Daoy (cell line): ENCODE results near the gene LYPLAL1. TPM values are rescaled to one million over a fixed set of nuclear protein-coding genes. Genes with fewer than 3 reads are reported as not detected.
"Not testable (repeated sequence)": the region's sequence is repeated elsewhere in the genome, so short reads cannot be mapped to it uniquely, and the experiment has no call there.

ENCODE experiments used
- DNase-seq: peaks from one replicate; pipeline ENCODE4 v3.0.0-alpha.2; 2015; ENCODE audit warnings: low read depth
- total RNA-seq: library from RNA; depleted of rRNA; stranded (reverse); fragments of >200 nt; shearing (Covaris generic); gene quantifications from 2 replicates; pipeline ENCODE4 v1.2.3, GENCODE V29; 2014

The LYPLAL1 gene
- total RNA-seq, 1 experiment from 2014 or later: 16.2 TPM

DNA sequence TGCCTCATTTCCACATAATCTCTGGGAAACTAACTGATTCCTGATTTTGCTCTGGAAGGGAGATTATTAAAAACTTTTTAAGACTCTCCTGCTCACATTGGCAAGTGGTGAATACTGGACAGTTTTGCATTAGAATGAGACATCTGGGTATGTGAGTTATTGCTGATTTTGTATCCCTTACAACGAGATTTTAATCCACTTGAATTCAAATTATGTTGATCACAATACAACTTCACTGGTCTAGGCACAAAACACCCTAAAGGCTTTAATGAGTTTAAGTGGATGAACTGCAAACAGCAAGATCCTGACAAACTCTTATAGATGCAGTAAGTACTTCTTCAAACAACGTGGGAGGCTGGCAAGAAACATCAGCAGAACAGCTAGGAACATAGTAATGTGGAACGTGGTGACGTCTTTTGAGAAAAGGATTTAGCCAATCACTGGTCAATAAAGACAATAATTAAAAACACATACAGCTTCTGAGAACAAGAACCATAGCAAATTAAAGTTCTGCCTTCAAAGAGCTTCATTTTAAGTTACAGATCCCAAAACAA lies 10.2 kb upstream of the LYPLAL1 start:
- no peak for DNase-seq

DNA sequence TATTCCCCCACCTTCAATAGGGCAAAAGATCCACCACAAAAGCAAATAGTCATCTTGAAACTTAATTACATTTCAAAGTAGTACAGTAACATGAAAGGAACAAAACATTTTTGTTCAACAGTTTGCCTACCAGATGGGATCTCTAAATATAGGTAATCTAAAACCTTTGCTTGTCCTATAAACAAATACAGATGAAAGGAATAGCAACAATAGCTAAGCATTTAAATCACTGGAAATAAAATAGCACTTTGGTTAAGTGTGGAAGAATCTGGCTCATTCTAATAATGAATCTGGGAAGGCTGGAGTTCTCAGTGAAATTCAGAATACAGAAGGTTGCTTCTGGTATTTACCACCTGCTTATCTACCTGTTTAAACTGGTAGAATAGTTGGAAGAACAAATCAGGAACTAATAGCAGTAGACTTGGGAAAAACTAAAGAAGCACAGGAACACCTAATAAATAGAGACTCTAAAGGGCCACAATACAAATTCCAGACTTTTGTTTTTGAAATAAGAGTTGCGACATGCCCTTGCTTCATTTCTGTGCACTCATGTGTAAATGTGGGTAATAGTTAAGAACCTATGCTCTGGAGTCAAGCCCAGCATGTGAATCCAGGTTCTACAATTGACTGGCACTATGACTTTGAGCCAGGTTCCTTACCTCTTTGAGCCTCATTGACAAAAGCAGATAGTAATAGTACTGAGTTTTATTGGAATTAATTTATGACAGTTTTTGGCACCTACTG lies 2.3 kb upstream of the LYPLAL1 start:
- no peak for DNase-seq

DNA sequence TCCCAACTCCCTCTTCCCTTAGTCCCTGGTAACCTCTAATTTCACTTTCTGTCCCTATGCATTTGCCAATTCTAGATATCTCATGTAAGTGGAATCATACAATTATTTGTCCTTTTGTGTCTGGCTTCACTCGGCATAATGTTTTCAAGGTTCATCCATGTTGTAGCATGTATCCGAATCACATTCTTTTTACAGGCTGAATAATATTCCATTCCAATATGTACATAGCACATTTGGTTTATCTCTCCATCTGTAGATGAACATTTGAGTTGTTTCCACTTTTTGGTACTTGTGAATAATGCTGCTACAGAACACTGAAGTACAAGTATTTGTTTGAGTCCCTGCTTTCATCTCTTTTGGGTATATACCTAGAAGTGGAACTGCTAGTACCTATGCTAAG lies 857 bp upstream of the LYPLAL1 start:
- DNase-seq: no peak

DNA sequence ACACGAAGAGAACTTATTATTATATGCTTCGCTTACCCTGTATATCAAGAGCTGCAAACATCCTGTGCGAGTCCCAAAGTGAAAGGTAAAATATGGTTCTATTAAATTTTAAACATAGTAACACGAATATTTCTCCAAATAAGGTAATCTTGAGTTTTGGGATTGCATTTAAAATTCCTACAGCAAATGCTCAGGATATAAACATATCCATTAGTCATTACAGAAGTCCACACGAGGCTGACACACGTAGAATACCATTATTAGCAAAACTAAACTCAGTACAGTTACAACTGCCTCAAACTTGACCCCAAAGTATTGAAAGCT lies 282 bp upstream of the LYPLAL1 start:
- DNase-seq: no peak

DNA sequence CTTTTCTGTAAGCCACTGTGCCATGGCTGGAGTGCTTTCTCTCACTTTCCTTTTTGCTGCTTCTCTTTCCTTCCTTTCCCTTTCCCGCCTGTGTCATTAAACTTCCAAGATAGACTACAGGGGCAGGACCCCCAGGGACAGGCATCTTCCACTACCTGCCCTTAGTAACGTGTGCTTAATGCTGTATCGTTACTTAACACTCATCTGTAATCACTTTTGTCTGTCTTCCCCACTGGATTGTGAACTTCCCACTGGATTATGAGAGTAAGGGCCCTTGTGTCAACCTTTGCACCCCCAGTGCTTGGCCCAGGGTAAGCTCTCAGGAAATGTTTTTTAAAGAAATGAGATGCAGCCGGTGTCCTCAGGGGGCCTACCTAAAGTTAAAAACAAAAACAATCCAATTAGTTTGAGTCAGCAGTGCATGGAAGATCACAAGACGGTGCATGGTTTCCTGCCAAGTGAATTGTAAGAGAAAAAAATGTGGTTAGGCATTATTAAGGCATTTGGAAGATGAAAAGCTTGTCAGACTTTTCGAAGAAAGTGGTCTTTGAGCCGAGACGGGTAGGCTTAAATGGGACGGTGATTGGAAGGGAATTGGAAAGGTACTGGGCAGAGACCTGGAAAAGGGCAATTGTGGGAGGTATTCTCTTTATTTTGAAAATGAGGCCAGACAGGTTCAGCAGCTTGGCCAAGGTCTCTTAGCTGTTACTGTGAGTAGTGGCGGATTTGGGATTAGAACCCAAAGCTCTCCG lies 958 bp downstream of the LYPLAL1 start:
- DNase-seq: peak; percentile 63

DNA sequence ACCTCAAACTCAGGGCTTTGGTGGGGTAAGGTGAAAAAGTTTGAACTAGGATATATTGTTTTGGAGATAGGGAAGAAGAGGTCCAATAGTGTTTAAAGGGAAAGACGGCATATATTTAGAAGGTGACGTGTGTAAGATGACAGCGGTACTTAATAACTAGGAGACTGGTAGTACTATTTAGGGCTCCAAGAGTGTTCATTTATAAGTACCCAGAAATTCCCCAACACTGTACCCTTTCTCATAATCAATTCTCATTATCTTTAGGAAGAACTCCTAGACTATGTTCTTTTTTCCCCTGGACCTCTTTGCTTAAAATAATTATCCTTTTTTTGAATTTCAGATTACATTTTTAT lies 1.5 kb downstream of the LYPLAL1 start:
- DNase-seq: no peak

DNA sequence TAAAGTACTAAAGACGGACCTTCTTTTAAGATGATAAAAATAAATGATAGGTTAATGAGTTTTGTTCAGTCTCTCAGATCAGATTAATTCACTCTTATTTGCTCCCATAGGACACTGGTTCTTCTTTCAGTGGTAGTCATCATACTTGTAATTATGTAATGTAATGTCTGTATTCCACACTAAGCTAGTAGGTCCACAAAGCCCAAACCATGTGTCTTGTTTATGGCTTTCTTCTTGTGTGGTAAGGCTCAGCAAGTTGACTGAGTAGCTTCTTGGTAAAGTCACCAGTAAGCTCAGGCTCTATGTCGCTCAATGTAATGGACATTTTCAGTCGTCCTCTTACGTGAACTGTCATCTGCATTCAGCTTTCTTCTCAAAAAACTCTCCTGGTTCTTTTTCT lies 2.5 kb downstream of the LYPLAL1 start:
- no peak for DNase-seq

DNA sequence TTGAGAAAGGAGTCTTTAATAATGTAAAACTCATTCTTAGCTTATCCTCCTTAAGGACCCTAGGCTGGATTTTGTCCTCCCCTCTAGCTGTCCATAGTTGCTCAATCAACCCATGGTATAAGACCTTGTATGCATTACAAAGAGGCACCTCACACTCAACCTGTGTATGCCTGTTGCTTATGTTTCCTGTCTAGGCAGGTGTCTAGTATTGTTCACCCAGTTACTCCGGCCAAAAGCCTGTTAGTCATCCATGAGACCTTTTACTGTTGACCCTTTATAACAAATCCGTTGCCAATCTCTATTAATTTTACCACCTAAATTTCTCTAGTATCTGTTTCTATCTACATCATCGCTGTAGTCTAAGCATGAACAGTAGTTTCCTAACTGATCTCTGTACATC lies 3.7 kb downstream of the LYPLAL1 start:
- no peak for DNase-seq

DNA sequence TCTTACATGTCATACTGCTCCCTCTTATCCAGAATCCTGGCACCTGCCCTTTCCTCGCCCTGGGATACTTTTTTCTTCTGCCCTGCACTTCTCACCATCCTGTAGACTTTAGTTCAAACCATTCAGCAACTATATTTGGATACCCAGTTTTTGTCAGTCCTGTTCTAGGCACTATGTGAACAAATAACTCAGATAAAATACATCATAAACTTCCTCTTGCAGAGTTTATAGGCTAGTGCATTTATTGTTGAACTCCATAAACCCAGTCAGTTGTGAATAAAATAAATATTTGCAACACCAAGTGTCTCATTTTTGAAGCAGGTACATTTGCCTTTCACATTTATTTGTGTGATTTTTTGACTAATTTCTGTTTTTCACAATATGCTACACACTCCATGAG lies 4.3 kb downstream of the LYPLAL1 start:
- no peak for DNase-seq

DNA sequence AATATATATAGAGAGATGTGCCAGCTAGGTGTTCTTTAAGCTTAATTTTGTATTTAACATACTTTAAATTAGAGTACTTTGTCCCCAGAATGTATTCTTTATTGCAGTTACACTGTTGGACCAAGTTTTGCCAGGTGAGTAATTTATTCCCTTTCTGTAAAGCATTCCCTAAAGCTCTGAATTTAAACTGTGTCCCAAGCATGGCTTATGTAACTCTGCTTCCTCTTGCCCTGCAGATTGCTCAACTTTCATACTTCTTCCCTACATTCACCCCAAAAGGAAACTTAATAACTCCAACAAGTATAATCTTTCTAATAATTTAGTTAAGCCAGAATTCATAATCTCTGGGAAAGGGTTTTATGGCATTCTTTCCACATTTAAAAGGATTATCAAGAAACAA lies 5.6 kb downstream of the LYPLAL1 start:
- no peak for DNase-seq

DNA sequence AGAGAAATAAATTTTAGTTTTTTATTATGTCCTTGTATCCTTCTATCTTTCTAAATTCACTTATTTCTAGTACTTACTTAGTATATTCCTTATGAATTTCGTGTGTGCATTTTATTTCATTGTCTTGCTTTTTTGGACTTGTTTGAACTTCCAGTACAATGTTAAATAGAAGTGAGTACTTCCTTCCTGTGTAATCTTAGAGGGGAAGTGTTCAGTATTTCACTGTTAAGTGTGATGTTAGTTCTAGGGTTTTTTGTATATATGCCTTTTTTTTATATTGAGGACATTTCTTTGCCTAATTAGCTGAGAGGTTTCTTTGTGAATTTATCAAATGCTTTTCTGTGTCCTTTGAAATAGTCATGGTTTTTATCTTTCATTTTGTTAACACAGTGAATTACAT lies 10.7 kb downstream of the LYPLAL1 start:
- no peak for DNase-seq

DNA sequence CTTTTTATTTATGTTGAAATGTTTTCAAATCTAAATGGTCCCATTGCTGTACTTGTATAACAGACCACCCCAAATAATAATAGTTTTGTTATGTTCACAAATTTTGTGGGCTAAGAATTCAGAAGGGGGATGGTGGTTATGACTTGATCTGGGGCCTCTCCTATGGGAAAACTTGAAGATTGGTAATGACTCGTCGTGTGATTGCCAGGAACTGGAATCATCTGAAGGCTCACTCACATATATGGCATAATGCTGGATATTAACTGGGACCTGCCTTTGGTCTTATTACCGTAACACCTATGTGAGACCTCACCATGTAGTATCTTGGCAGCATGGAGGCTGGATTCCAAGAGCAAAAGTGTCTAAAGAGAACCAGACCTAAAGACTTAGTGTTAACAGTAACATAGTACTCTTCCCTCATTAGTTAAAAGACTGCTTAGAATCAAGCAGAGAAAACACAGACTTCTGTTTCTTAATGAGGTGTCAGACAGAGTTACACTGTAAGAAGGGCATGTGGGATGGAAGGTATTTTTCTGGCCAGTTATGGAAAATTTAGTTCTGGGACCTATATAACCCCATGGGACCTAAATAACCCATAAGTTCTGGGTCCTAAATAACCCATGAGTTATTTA lies 11.9 kb downstream of the LYPLAL1 start:
- DNase-seq: peak; percentile 10

DNA sequence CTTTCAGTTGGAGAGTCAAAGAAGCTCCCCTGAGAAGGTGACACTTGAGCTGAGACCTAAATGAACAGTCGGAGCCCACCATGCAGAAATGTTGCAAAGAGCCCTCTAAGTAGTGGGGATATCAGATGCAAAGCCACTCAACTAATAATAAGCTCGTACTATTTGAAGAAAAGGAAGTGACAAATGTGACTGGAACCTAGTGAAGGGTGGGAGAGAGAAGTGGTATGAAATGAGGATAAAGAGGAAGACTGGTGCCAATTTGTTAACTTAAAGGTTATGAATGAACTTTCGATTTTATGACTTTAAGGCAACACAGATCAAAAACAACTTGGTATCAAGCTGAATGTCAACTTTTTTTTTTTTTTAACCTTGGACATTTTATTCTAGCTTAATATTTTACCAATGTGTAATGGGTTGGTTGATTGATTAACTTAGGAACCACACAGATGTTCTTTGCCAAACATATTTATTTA lies 14.7 kb downstream of the LYPLAL1 start:
- no peak for DNase-seq

DNA sequence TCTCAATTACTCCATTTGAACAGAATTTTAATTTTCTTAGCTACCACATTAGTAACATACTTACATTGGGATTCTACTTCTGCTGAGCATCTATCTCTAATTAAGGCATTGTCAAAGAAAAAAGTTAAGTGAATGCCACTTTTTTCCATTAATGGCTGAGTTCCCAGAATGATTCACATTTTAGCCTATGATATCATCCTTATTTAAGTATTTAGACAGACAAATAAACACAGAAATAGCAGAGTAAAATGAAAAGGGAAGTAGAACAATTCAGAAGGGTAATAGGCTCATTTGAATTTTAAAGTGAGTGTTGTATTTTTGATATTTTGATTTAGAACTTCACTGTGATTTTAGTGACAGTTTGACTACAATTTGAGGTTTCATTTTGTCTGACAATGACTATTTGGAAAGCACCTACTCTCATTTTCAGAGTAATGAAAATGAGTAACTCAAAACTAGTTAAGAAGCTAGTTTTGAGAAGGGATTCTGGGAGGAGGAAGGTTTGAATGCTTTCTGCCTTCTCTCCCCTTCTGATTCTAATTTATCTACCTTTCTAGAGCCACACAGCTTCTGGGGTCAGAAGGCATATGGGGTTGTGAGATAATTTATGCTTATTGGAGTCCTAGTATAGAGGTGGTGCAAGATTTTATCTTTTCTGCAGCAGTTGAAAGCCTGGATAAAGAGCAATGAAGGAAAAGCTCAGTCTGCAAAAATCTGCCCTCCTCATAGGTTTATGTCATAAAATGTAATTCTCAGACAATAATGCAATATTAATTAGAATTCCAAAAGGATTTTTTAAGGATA lies 15.5 kb downstream of the LYPLAL1 start:
- peak; percentile 45 for DNase-seq

DNA sequence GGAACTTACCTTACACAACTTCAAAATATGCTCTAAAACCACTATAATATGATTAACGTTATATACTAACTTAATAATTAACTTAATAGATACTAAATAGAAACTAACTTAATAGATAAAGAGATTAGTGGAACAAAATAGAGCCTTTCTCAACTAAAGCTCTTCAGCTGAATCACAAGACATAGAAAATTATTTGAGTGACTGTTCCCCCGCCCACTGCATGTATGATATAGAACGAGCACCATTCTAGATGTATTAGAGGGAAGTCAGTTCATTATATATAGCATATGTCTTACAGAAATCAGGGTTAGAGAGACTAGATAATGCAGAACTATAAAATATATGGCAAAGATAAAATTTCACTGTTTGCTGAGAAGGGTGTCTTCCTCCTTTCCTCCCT lies 16.3 kb downstream of the LYPLAL1 start:
- no peak for DNase-seq

DNA sequence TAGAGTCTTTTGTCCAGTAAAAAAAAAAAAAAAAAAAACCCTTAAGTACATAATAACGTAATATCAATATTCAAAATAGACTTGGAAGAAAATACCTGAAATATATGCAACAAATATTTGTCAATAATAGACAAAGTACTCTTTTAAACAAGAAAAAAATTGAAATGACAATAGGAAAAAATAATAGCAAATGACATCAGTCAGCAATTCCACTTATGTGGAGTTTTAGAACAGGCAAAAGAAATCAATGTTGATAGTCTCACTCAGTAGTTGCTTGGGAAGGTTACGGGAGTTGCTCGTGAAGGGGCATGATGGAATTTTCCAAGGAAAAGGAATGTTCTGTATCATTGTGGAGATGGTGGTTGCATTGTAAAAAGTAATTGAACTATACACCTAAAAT lies 16.9 kb downstream of the LYPLAL1 start:
- no peak for DNase-seq

DNA sequence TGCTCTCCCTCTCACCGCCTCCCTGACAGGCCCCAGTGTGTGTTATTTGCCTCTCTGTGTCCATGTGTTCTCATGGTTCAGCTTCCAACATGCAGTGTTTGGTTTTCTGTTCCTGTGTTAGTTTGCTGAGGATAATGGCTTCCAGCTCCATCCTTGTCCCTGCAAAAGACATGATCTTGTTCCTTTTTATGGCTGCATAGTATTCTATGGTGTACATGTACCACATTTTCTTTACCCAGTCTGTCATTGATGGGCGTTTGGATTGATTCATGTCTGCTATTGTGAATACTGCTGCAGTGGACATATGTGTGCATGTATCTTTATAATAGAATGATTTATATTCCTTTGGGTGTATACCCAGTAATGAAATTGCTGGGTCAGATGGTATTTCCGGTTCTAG lies 22.2 kb downstream of the LYPLAL1 start:
- not testable (repeated sequence) for DNase-seq

DNA sequence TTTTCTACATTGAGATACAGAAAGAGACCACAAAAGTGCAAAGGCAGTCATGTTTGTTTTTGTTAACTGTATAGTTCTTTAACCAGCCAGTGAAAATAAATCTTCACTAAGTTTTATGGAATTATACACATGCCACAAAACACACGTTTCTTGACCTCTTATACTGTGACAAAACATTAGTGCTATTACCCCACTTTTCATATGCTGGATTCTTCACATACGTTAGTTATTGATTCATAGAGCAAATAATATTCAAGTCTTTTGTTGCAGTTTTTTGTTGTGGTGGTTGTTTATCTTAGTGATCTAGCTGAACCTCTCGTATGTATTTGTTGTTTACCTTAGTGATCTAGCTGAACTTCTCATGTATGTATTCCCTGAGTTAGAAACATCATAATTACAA lies 28.0 kb downstream of the LYPLAL1 start:
- no peak for DNase-seq

DNA sequence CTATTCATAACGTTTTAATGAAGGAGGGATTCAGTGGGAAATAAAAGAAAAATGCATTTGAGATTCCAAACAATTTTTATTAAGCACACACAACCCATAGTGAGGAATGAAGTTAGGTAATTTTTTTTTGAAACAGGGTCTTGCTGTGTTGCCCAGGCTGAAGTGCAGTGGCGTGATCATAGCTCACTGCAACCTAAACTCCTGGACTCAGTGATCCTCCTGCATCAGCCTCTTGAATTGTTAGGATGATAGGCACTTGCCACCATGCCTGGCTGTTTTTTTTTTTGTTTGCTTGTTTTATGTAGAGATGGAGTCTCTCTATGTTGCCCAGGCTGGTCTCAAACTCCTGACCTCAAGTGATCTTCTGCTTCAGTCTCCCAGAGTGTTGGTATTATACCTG lies 28.9 kb downstream of the LYPLAL1 start:
- DNase-seq: no peak

DNA sequence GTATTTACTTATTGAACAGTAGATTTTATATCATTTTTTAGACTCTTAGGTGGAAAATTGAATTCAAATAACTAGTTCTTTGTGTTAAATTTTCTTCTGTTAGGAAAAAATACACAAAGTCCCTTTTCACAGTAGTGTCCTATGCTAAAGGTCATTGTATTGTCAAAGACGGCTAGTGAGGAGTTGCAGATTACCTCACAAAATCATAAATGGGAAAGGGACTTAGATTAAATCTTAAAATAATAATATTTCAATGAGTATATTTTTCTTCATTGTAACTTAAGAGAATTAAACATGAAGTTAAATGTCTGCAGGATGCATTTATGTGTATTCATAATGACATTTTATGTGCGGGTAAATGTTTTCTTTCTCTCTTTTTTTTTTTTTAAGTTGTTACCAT lies 32.7 kb downstream of the LYPLAL1 start:
- DNase-seq: no peak

DNA sequence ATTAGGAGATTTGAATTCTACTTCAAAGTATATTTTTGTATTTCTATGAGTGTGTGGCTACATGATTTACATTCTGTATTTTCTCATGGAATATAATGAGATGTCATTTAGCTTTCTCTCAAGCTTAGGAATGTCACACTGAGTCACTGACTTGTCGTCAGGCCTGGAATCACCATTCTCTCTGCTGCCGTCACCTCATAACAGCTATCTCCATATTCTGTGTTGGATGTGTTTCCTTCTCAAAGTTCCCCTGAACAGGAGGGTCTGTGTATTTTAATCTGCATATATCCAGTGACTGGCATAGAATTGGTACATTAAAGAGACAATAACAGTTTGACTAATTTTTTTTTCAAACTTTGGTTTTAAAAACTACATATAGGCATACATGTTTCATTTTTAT lies 35.9 kb downstream of the LYPLAL1 start:
- no peak for DNase-seq

DNA sequence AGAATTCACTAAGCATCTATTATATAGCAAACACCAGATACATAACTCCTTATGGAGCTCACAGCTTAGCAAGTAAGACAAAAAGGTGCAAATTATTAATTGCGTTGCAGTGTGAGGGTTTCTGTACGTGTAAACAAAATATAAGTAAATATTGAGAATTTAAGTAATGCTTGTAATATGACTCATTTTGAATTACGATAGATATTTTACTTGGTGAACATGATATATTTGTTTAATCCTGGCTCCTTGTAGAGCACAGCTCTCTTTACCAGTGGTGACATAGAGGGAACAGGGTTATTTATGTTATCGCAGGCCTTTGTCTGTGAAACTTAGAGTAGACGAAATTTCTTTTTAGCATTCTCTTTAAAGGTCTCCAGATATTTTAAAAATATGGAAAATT lies 36.4 kb downstream of the LYPLAL1 start:
- DNase-seq: no peak
